NCI-H446 (cell line): Measurements from ENCODE around the gene JAM3.

Experiments used
- DNase-seq, 2 experiments: peaks; one replicate each; lab custom pipeline; 2025; lab: John Stamatoyannopoulos, UW

Gene JAM3

GRCh38 chr11:134068829-134069425 is at the start of gene JAM3:
Gene JAM3 (plus strand): TSS chr11:134069072. CDS start chr11:134069084, 12 bp downstream.
- peak; percentile 76 to 96 for DNase-seq

GRCh38 chr11:134019500-134019899 is 49.4 kb upstream of the JAM3 start:
- peak in 1 of 2 experiments; percentile 39 for DNase-seq

GRCh38 chr11:134020598-134020997 is 48.3 kb upstream of the JAM3 start:
- DNase-seq, result no peak

GRCh38 chr11:134021326-134021725 is 47.5 kb upstream of the JAM3 start:
- no peak for DNase-seq

GRCh38 chr11:134022748-134023147 is 46.1 kb upstream of the JAM3 start:
- no peak for DNase-seq

GRCh38 chr11:134024420-134025081 is 44.3 kb upstream of the JAM3 start:
- no peak for DNase-seq

GRCh38 chr11:134025082-134025429 is 43.8 kb upstream of the JAM3 start:
- peak in 1 of 2 experiments; percentile 24 for DNase-seq

GRCh38 chr11:134026655-134027343 is 42.1 kb upstream of the JAM3 start:
- DNase-seq, result no peak

- no peak for DNase-seq
Measured at GRCh38 chr11:134027671-134028070, 41.2 kb upstream of the JAM3 start.

GRCh38 chr11:134028368-134028920 is 40.4 kb upstream of the JAM3 start:
- DNase-seq, result peak in 1 of 2 experiments; percentile 27

- DNase-seq, result no peak
Measured at GRCh38 chr11:134030853-134031252, 38.0 kb upstream of the JAM3 start.

- DNase-seq, result no peak
Measured at GRCh38 chr11:134032043-134032442, 36.8 kb upstream of the JAM3 start.

- DNase-seq, result peak; percentile 72 to 91
Measured at GRCh38 chr11:134032501-134033091, 36.3 kb upstream of the JAM3 start.

- DNase-seq, result no peak
Measured at GRCh38 chr11:134033276-134033675, 35.6 kb upstream of the JAM3 start.

- DNase-seq, result peak; percentile 94 to 96
Measured at GRCh38 chr11:134033696-134034491, 35.0 kb upstream of the JAM3 start.

GRCh38 chr11:134034496-134035381 is 34.1 kb upstream of the JAM3 start:
- DNase-seq, result peak; percentile 37 to 70

GRCh38 chr11:134036492-134037045 is 32.3 kb upstream of the JAM3 start:
- DNase-seq, result no peak

GRCh38 chr11:134037046-134037908 is 31.6 kb upstream of the JAM3 start:
- peak in 1 of 2 experiments; percentile 25 for DNase-seq

GRCh38 chr11:134038897-134039470 is 29.9 kb upstream of the JAM3 start:
- DNase-seq, result no peak
